CD4-positive, CD25-positive, alpha-beta regulatory T cell (primary cell): Measurements from ENCODE around the gene ZFYVE16. TPM values are rescaled to one million over a fixed set of nuclear protein-coding genes. Genes with fewer than 3 reads are reported as not detected.
"Not testable (repeated sequence)": the region's sequence is repeated elsewhere in the genome, so short reads cannot be mapped to it uniquely, and the experiment has no call there.

Source experiments
- ATAC-seq, 2 donors: fragments of 150-1000 bp; cut with Tn5 transposase; one replicate each; pipeline ENCODE4 v1.10.0; 2021; ENCODE audit warnings: low read depth in 2 of 2, moderate number of reproducible peaks in 2 of 2, moderate library complexity in 1 of 2
- DNase-seq, 3 donors: peaks; one replicate each; pipeline versions ENCODE4 v3.0.0 to v3.0.0-alpha.2; 2012 to 2022; ENCODE audit warnings: mixed read lengths in 1 of 3
- H3K27ac ChIP-seq: one replicate; pipeline ENCODE4 v1.7.0; 2013; ENCODE audit warnings: mild to moderate bottlenecking, low read length; ENCODE audit not compliant: insufficient read depth, poor library complexity, severe bottlenecking
- H3K27me3 ChIP-seq: one replicate; pipeline ENCODE4 v1.7.0; 2013; ENCODE audit warnings: low read length; ENCODE audit not compliant: control insufficient read depth, insufficient read depth
- H3K36me3 ChIP-seq: one replicate; pipeline ENCODE4 v1.7.0; 2013; ENCODE audit warnings: mild to moderate bottlenecking, low read length, moderate library complexity; ENCODE audit not compliant: control insufficient read depth, insufficient read depth
- H3K4me1 ChIP-seq: 2 replicates; pipeline ENCODE4 v1.7.0; 2013; ENCODE audit warnings: mild to moderate bottlenecking, low read length; ENCODE audit not compliant: insufficient read depth, control insufficient read depth, poor library complexity, severe bottlenecking
- H3K4me3 ChIP-seq: one replicate; pipeline ENCODE4 v1.7.0; 2013; ENCODE audit warnings: low read depth, mild to moderate bottlenecking, low read length, moderate library complexity
- H3K9me3 ChIP-seq, 2 experiments: 1 replicate in 1 of 2; 2 replicates in 1 of 2; pipeline ENCODE4 v1.7.0; 2013; ENCODE audit warnings: low read length in 2 of 2, mild to moderate bottlenecking in 1 of 2, moderate library complexity in 1 of 2; ENCODE audit not compliant: control insufficient read depth in 2 of 2
- H3K27ac Mint-ChIP-seq, 3 donors: one replicate each; pipeline ENCODE4 v1.8.0; 2020 to 2022; ENCODE audit warnings: mild to moderate bottlenecking in 3 of 3, mixed read lengths in 3 of 3, moderate library complexity in 2 of 3
- H3K27me3 Mint-ChIP-seq: one replicate; pipeline ENCODE4 v1.8.0; 2022; ENCODE audit warnings: mild to moderate bottlenecking, mixed read lengths
- H3K36me3 Mint-ChIP-seq: one replicate; pipeline ENCODE4 v1.8.0; 2020; ENCODE audit warnings: mixed read lengths
- H3K4me1 Mint-ChIP-seq, 4 donors: one replicate each; pipeline ENCODE4 v1.8.0; 2020 to 2022; ENCODE audit warnings: mixed read lengths in 4 of 4, mild to moderate bottlenecking in 1 of 4
- H3K4me3 Mint-ChIP-seq, 4 donors: one replicate each; pipeline ENCODE4 v1.8.0; 2020 to 2022; ENCODE audit warnings: mild to moderate bottlenecking in 4 of 4, mixed read lengths in 4 of 4, moderate library complexity in 3 of 4
- H3K9me3 Mint-ChIP-seq, 7 donors: one replicate each; pipeline ENCODE4 v1.8.0; 2020 to 2022; ENCODE audit warnings: mixed read lengths in 7 of 7, mild to moderate bottlenecking in 3 of 7, moderate library complexity in 2 of 7
- polyA plus RNA-seq, 4 donors: library from polyadenylated mRNA; unstranded; fragments of 300-500 nt; fragmentation: Illumina TruSeq; gene quantifications; one replicate each; pipeline ENCODE4 v1.2.3, GENCODE V29; 2021
- total RNA-seq: library from RNA; stranded (reverse); gene quantifications from one replicate; pipeline ENCODE4 v1.2.3, GENCODE V29; 2022

Gene ZFYVE16
- total and polyA plus RNA-seq, 5 donors from 2014 or later: 2.3 to 15.5 (median 4.1) TPM

GRCh38 chr5:80399526-80400239 lies 8.2 kb upstream of the ZFYVE16 start:
- no peaks in the 10 kb centered on the region for H3K36me3 Mint-ChIP-seq
- H3K4me3 ChIP-seq: no peak overlapping the region
- H3K4me3 Mint-ChIP-seq: no peak overlapping the region
- no peaks in the 10 kb centered on the region for H3K9me3 ChIP-seq
- H3K4me1 Mint-ChIP-seq: peaks cover 0 to 4% (median under 1%) of the 10 kb centered on the region in 4 donors
- peaks cover 4% of the 10 kb centered on the region for H3K27me3 Mint-ChIP-seq
- peaks cover 0 to 3% (median 0%) of the 10 kb centered on the region in 7 donors for H3K9me3 Mint-ChIP-seq
- no peaks in the 10 kb centered on the region for H3K36me3 ChIP-seq
- peaks cover 5% of the 10 kb centered on the region for H3K27me3 ChIP-seq
- no peaks in the 10 kb centered on the region for H3K4me1 ChIP-seq
- DNase-seq (peak in 1 of 3 donors; percentile 16), ATAC-seq (peak; percentile 55 to 60)
- H3K27ac Mint-ChIP-seq: no peak overlapping the region
- H3K27ac ChIP-seq: no peak overlapping the region

GRCh38 chr5:80400368-80400767 lies 7.5 kb upstream of the ZFYVE16 start:
- H3K27ac ChIP-seq, H3K27me3 ChIP-seq, H3K4me3 ChIP-seq, H3K9me3 ChIP-seq, H3K4me3 Mint-ChIP-seq, H3K27me3 Mint-ChIP-seq, H3K4me1 Mint-ChIP-seq, H3K36me3 ChIP-seq, H3K4me1 ChIP-seq, H3K9me3 Mint-ChIP-seq, DNase-seq, H3K36me3 Mint-ChIP-seq, H3K27ac Mint-ChIP-seq, ATAC-seq: not testable (repeated sequence)

- DNase-seq (no peak), ATAC-seq (no peak)
- Mint-ChIP-seq H3K27ac (no peak overlapping the region), H3K9me3 (peaks cover 0 to 3% (median 0%) of the 10 kb centered on the region in 7 donors), H3K4me3 (no peak overlapping the region), H3K4me1 (peaks cover 8 to 19% (median 12%) of the 10 kb centered on the region in 4 donors), H3K36me3 (no peaks in the 10 kb centered on the region), H3K27me3 (no peaks in the 10 kb centered on the region)
- Histone ChIP-seq H3K4me1 (peaks cover 10% of the 10 kb centered on the region), H3K27me3 (peaks cover 3% of the 10 kb centered on the region), H3K36me3 (no peaks in the 10 kb centered on the region), H3K27ac (no peak overlapping the region), H3K4me3 (no peak overlapping the region), H3K9me3 (no peaks in the 10 kb centered on the region)
Observed at GRCh38 chr5:80403782-80404181, 4.1 kb upstream of the ZFYVE16 start.

GRCh38 chr5:80406980-80407734 lies 707 bp upstream of the ZFYVE16 start:
- ATAC-seq (no peak), DNase-seq (no peak)
- Histone ChIP-seq H3K4me3 (peak overlapping the region; percentile 78), H3K4me1 (peaks cover 17% of the 10 kb centered on the region), H3K27me3 (peaks cover under 1% of the 10 kb centered on the region), H3K36me3 (no peaks in the 10 kb centered on the region), H3K9me3 (no peaks in the 10 kb centered on the region), H3K27ac (peak overlapping the region; percentile 91)
- Mint-ChIP-seq H3K9me3 (peaks cover 0 to 2% (median 0%) of the 10 kb centered on the region in 7 donors), H3K4me1 (peaks cover 13 to 29% (median 23%) of the 10 kb centered on the region in 4 donors), H3K4me3 (peak overlapping the region; percentile 94 to 99 (median 96)), H3K27me3 (no peaks in the 10 kb centered on the region), H3K27ac (peak overlapping the region; percentile 96 to 99 (median 98)), H3K36me3 (no peaks in the 10 kb centered on the region)

- Mint-ChIP-seq H3K27ac (peak overlapping the region in 2 of 3 donors; percentile 83 to 90), H3K27me3 (no peaks in the 10 kb centered on the region), H3K4me1 (peaks cover 13 to 31% (median 23%) of the 10 kb centered on the region in 4 donors), H3K9me3 (peaks cover 0 to 2% (median 0%) of the 10 kb centered on the region in 7 donors), H3K4me3 (peak overlapping the region; percentile 94 to 99 (median 96)), H3K36me3 (no peaks in the 10 kb centered on the region)
- peak overlapping the region; percentile 78 for H3K4me3 ChIP-seq
- H3K27ac ChIP-seq: peak overlapping the region; percentile 91
- DNase-seq (peak in 2 of 3 donors; percentile 39), ATAC-seq (peak; percentile 7 to 9)
- H3K36me3 ChIP-seq: no peaks in the 10 kb centered on the region
- H3K9me3 ChIP-seq: no peaks in the 10 kb centered on the region
- H3K4me1 ChIP-seq: peaks cover 17% of the 10 kb centered on the region
- no peaks in the 10 kb centered on the region for H3K27me3 ChIP-seq
Observed at GRCh38 chr5:80408484-80409366, 861 bp downstream of the ZFYVE16 start.

GRCh38 chr5:80409367-80409966 lies 1.6 kb downstream of the ZFYVE16 start:
- DNase-seq: no peak
- Mint-ChIP-seq H3K27me3 (no peaks in the 10 kb centered on the region), H3K36me3 (no peaks in the 10 kb centered on the region), H3K27ac (no peak overlapping the region), H3K4me1 (peaks cover 13 to 35% (median 25%) of the 10 kb centered on the region in 4 donors), H3K4me3 (peak overlapping the region; percentile 94 to 99 (median 96)), H3K9me3 (peaks cover 0 to 2% (median 0%) of the 10 kb centered on the region in 7 donors)
- Histone ChIP-seq H3K9me3 (no peaks in the 10 kb centered on the region), H3K4me1 (peaks cover 17% of the 10 kb centered on the region), H3K27ac (no peak overlapping the region), H3K36me3 (no peaks in the 10 kb centered on the region), H3K4me3 (peak overlapping the region; percentile 78), H3K27me3 (no peaks in the 10 kb centered on the region)
- ATAC-seq: no peak
